Measurements from ENCODE around the gene RNF141.

Gene RNF141

GRCh38 chr11:10550503-10551289, 9.7 kb upstream of the RNF141 start:
- TF ChIP-seq CTCF (IDR thresholded peaks at IDR 0.05; ENCODE audit: insufficient read depth, low read depth, low read length, missing control alignments): no peak
- peak; percentile 49 for DNase-seq (ENCODE audit: low read depth)
- H3K4me3 ChIP-seq (ENCODE audit: low read length): no peak overlapping the region

DNA sequence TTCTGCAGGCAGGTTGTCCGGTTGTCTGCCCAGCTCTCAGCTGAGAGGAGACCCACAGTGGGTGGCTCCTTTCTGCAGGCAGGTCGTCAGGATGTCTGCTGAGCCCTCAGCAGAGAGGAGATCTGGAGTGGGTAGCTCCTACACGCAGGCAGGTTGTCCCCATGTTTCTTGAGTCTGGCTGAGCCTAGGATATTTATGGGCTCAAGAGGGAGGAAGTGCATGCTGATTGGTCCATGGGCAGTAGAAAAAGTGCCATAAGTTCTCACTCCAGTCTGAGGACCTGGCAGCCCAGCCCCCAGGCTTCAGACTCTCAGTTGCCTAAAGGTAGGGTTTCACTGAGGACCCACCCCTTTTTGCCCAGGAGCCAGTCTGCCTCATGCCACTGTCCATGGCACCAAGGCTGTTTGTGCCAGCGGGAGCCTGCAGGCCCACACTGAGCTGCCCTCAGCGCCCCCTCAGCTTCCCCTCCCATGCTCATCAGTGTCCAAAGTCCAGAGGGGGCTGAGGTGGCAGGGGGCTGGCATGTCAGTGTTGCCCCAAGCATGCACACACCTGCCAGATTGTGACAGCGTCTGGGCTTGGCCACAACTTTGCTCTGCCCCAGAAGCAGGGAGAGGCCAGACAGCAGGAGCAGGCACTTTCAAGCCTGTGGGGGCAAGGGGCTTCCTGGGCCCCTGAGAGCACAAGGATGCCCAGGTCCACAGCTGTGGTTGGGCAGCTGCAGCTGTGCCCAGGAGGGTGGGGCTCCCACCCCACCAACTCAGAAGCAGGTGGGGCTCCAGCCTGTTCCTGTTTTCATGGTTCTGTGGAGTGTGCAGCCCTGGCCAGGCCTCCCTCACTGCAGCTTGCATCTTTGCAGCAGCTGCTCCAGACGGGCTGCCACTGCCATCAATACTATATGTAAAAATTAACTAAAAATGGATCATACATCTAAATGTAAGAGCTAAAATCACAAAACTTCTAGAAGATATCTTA, 3.8 kb upstream of the RNF141 start:
- no peak for TF ChIP-seq CTCF (IDR thresholded peaks at IDR 0.05; ENCODE audit: insufficient read depth, low read depth, low read length, missing control alignments)
- no peak overlapping the region for H3K4me3 ChIP-seq (ENCODE audit: low read length)
- no peak for DNase-seq (ENCODE audit: low read depth)

DNA sequence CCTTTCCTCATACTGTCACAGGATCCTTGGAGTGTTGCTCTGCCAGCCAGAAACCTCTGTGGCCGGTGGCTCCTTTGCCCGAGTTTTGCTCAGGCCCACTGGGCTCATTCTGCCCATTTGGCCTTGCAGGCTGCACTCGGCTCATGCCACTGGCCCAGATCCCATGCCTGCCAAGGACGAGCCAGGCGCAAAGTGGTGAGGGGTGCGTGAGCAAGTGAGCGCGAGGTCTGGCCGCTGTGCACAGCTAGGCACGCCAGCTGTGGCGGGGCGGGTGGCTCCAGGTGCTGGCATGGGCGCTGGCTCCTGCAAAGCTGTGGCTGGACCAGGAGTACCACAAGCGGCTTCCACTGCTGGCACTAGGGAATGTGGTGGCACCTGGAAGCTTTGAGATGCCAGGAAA, 2.8 kb upstream of the RNF141 start:
- TF ChIP-seq CTCF (IDR thresholded peaks at IDR 0.05; ENCODE audit: insufficient read depth, low read depth, low read length, missing control alignments): no peak
- no peak overlapping the region for H3K4me3 ChIP-seq (ENCODE audit: low read length)
- no peak for DNase-seq (ENCODE audit: low read depth)

GRCh38 chr11:10542776-10543175, 1.8 kb upstream of the RNF141 start:
- TF ChIP-seq CTCF (IDR thresholded peaks at IDR 0.05; ENCODE audit: insufficient read depth, low read depth, low read length, missing control alignments): no peak
- DNase-seq (ENCODE audit: low read depth): no peak
- no peak overlapping the region for H3K4me3 ChIP-seq (ENCODE audit: low read length)

- TF ChIP-seq CTCF (IDR thresholded peaks at IDR 0.05; ENCODE audit: insufficient read depth, low read depth, low read length, missing control alignments): no peak
- peak overlapping the region; percentile 64 for H3K4me3 ChIP-seq (ENCODE audit: low read length)
- peak; percentile 37 for DNase-seq (ENCODE audit: low read depth)
These were observed 559 bp upstream of the RNF141 start for GRCh38 chr11:10541561-10541930.

GRCh38 chr11:10540546-10540914, 457 bp downstream of the RNF141 start:
- peak; percentile 52 for DNase-seq (ENCODE audit: low read depth)
- peak overlapping the region; percentile 64 for H3K4me3 ChIP-seq (ENCODE audit: low read length)
- no peak for TF ChIP-seq CTCF (IDR thresholded peaks at IDR 0.05; ENCODE audit: insufficient read depth, low read depth, low read length, missing control alignments)
